GM18909 (cell line): ENCODE results near the gene UTY.
"Not testable (repeated sequence)": the region's sequence is repeated elsewhere in the genome, so short reads cannot be mapped to it uniquely, and the experiment has no call there.

ENCODE experiments used
- ATAC-seq: cut with Tn5 transposase; IDR thresholded peaks from one replicate; pipeline ENCODE4 v1.9.1; 2021; ENCODE audit warnings: mild to moderate bottlenecking; ENCODE audit not compliant: unreplicated experiment, poor library complexity

UTY gene

GRCh38 chrY:13312966-13313365 lies 166.9 kb downstream of the UTY start:
- ATAC-seq, result no peak

- ATAC-seq, result no peak
Observed at GRCh38 chrY:13307959-13308358, 171.9 kb downstream of the UTY start.

- no peak for ATAC-seq
Observed at GRCh38 chrY:13300795-13301194, 179.0 kb downstream of the UTY start.

GRCh38 chrY:13299411-13299810 lies 180.4 kb downstream of the UTY start:
- no peak for ATAC-seq

GRCh38 chrY:13296176-13296890 lies 183.5 kb downstream of the UTY start:
- no peak for ATAC-seq

- no peak for ATAC-seq
Observed at GRCh38 chrY:13295026-13295425, 184.8 kb downstream of the UTY start.

- no peak for ATAC-seq
Observed at GRCh38 chrY:13291199-13291598, 188.6 kb downstream of the UTY start.

- not testable (repeated sequence) for ATAC-seq
Observed at GRCh38 chrY:13282151-13283054, 197.4 kb downstream of the UTY start.

- no peak for ATAC-seq
Observed at GRCh38 chrY:13279561-13279960, 200.3 kb downstream of the UTY start.

GRCh38 chrY:13271706-13272105 lies 208.1 kb downstream of the UTY start:
- ATAC-seq, result no peak

- not testable (repeated sequence) for ATAC-seq
Observed at GRCh38 chrY:13253941-13254440, 225.8 kb downstream of the UTY start.

- no peak for ATAC-seq
Observed at GRCh38 chrY:13250421-13250820, 229.4 kb downstream of the UTY start.

GRCh38 chrY:13243716-13244115 lies 236.1 kb downstream of the UTY start:
- no peak for ATAC-seq

- ATAC-seq, result no peak
Observed at GRCh38 chrY:13233901-13234300, 245.9 kb downstream of the UTY start.

GRCh38 chrY:13233118-13233517 lies 246.7 kb downstream of the UTY start:
- no peak for ATAC-seq

GRCh38 chrY:13227354-13227953 lies 252.4 kb downstream of the UTY start:
- no peak for ATAC-seq

- no peak for ATAC-seq
Observed at GRCh38 chrY:13210961-13211646, 268.7 kb downstream of the UTY start.

GRCh38 chrY:13205214-13205613 lies 274.6 kb downstream of the UTY start:
- ATAC-seq, result no peak
